Naive thymus-derived CD8-positive, alpha-beta T cell (primary cell): Measurements from ENCODE around the gene TBC1D22A. TPM values are rescaled to one million over a fixed set of nuclear protein-coding genes. Genes with fewer than 3 reads are reported as not detected.

ENCODE experiments used
- ATAC-seq, 2 donors: fragments of 150-1000 bp; cut with Tn5 transposase in 1 of 2; sonication (Bioruptor Pico), chemical (Tn5 transposase) in 1 of 2; 1 replicate in 1 of 2; 2 replicates in 1 of 2; pipeline ENCODE4 v1.10.0; 2021; ENCODE audit warnings: mild to moderate bottlenecking in 2 of 2, moderate library complexity in 2 of 2
- POLR2A ChIA-PET: fragments of 350-600 bp; sonication (Branson Sonifier 250); formaldehyde crosslinking; loops from one replicate; lab custom pipeline; 2021; ENCODE audit warnings: antibody characterized with exemption; lab: Charles Lee
- DNase-seq, 10 donors: peaks; one replicate each; pipeline versions ENCODE4 v3.0.0 to v3.0.0-alpha.2; 2020 to 2022
- H3K27ac Mint-ChIP-seq, 10 donors: one replicate each; pipeline ENCODE4 v1.8.0; 2020 to 2022; ENCODE audit warnings: mild to moderate bottlenecking in 10 of 10, mixed read lengths in 10 of 10, moderate library complexity in 4 of 10, inconsistent platforms in 1 of 10
- H3K27me3 Mint-ChIP-seq, 5 donors: one replicate each; pipeline ENCODE4 v1.8.0; 2021 to 2022; ENCODE audit warnings: mixed read lengths in 5 of 5
- H3K36me3 Mint-ChIP-seq, 3 donors: one replicate each; pipeline ENCODE4 v1.8.0; 2020 to 2022; ENCODE audit warnings: mixed read lengths in 3 of 3, mild to moderate bottlenecking in 2 of 3, inconsistent platforms in 1 of 3
- H3K4me1 Mint-ChIP-seq, 4 donors: one replicate each; pipeline ENCODE4 v1.8.0; 2021 to 2022; ENCODE audit warnings: mixed read lengths in 4 of 4
- H3K4me3 Mint-ChIP-seq, 10 donors: one replicate each; pipeline ENCODE4 v1.8.0; 2020 to 2022; ENCODE audit warnings: mild to moderate bottlenecking in 10 of 10, mixed read lengths in 10 of 10, moderate library complexity in 6 of 10, inconsistent platforms in 1 of 10
- H3K9me3 Mint-ChIP-seq, 9 donors: one replicate each; pipeline ENCODE4 v1.8.0; 2020 to 2022; ENCODE audit warnings: mixed read lengths in 9 of 9, mild to moderate bottlenecking in 3 of 9, inconsistent platforms in 1 of 9, moderate library complexity in 1 of 9
- polyA plus RNA-seq, 3 donors: library from polyadenylated mRNA; unstranded; fragments of 300-500 nt; fragmentation: Illumina TruSeq; gene quantifications; one replicate each; pipeline ENCODE4 v1.2.3, GENCODE V29; 2021
- total RNA-seq, 8 experiments: library from RNA in 2 of 8; stranded (reverse) in 2 of 8; gene quantifications; one replicate each; pipeline ENCODE4 v1.2.3 and lab custom pipeline; 2021 to 2026

The TBC1D22A gene
- total and polyA plus RNA-seq, 5 experiments from 2014 or later = 23.0 to 57.2 (median 24.6) TPM

GRCh38 chr22:47160141-47160541 lies 397.7 kb downstream of the TBC1D22A start:
- Mint-ChIP-seq H3K27me3 (no peaks in the 10 kb centered on the region), H3K4me1 (peaks cover 0 to 5% (median 1%) of the 10 kb centered on the region in 4 donors), H3K27ac (peak overlapping the region in 1 of 10 donors; percentile 18), H3K36me3 (peaks cover 0 to 9% (median 2%) of the 10 kb centered on the region in 3 donors), H3K4me3 (no peak overlapping the region), H3K9me3 (no peaks in the 10 kb centered on the region)
- ATAC-seq = no peak
- DNase-seq = no peak
- POLR2A ChIA-PET = no interaction called here

DNA sequence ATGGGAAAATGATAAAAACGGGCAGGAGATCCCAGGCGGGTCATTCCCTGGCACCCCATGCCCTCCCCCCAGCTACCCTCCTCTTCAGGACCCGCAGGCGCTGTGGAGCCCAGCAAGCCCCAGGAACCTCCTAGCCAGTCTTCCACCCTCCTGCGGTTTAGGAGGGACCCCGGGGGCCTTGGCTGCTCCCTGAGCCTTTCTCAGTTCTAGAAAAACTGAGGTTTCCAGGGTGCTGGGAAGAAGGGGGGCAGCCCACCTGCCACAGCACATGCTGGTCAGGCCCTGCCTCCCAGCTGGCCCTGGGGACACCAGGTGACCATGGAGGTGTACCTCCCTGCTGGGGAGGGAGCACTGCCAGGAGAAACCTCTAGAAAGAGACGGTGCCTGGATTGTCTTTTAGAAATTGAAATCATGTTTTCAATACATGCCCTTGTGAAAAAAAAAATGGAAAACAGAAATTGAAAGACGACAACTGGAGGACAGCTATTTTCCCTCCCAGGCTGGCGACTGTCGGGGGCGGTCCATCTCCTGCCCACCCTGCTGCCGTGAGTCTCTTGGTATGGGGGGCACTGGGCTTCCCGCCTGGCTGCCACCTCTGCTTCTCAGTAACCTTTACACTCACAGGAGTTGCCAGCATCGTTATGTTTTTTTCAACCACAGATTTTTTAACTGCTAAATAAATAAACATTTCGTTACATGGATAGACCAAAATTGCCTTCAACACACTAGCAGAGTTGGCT lies 398.5 kb downstream of the TBC1D22A start:
- no peaks in the 10 kb centered on the region for H3K27me3 Mint-ChIP-seq
- peak overlapping the region in 1 of 10 donors; percentile 33 for H3K27ac Mint-ChIP-seq
- no peaks in the 10 kb centered on the region for H3K9me3 Mint-ChIP-seq
- ATAC-seq = no peak
- H3K36me3 Mint-ChIP-seq = peaks cover 0 to 7% (median 3%) of the 10 kb centered on the region in 3 donors
- peaks cover 0 to 5% (median 2%) of the 10 kb centered on the region in 4 donors for H3K4me1 Mint-ChIP-seq
- POLR2A ChIA-PET = no interaction called here
- no peak overlapping the region for H3K4me3 Mint-ChIP-seq
- DNase-seq = peak in 1 of 10 donors; percentile 30

- peaks cover 0 to 5% (median 3%) of the 10 kb centered on the region in 4 donors for H3K4me1 Mint-ChIP-seq
- no peaks in the 10 kb centered on the region for H3K27me3 Mint-ChIP-seq
- H3K36me3 Mint-ChIP-seq = peaks cover 0 to 10% (median 5%) of the 10 kb centered on the region in 3 donors
- H3K27ac Mint-ChIP-seq = no peak overlapping the region
- ATAC-seq (no peak), DNase-seq (peak in 1 of 10 donors; percentile 8)
- H3K4me3 Mint-ChIP-seq = no peak overlapping the region
- H3K9me3 Mint-ChIP-seq = no peaks in the 10 kb centered on the region
- POLR2A ChIA-PET = no interaction called here
Observed at GRCh38 chr22:47161631-47162030, 399.2 kb downstream of the TBC1D22A start.

- DNase-seq = peak in 1 of 10 donors; percentile 41
- no peak overlapping the region for H3K27ac Mint-ChIP-seq
Observed at GRCh38 chr22:47162865-47163264, 400.4 kb downstream of the TBC1D22A start.

DNA sequence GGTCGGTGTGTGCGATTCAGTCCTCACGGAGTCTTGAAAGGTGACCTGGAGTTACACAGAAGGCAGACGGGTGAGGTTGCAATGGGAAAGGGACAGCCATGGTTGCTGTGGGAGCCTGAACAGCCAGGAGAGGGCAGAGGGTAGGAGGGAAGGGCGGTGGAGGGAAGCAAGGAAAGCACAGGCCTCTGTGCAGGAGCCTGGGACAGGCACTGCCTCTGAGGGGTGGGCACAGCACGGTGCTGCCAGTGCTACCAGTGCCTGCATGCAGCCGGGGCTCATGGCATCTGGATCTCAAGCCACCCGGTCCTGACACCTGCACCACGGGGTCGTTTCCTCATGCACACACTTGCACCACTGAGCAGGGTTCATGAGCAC lies 401.0 kb downstream of the TBC1D22A start:
- no peak for ATAC-seq
- Mint-ChIP-seq H3K4me1 (peaks cover 0 to 4% (median 3%) of the 10 kb centered on the region in 4 donors), H3K27ac (peak overlapping the region in 1 of 10 donors; percentile 67), H3K4me3 (no peak overlapping the region), H3K27me3 (no peaks in the 10 kb centered on the region), H3K36me3 (peaks cover 0 to 15% (median 15%) of the 10 kb centered on the region in 3 donors), H3K9me3 (no peaks in the 10 kb centered on the region)
- peak in 1 of 10 donors; percentile 52 for DNase-seq
- POLR2A ChIA-PET = no interaction called here

More at GRCh38 chr22:47162865-47163264, 400.4 kb downstream of the TBC1D22A start:
- H3K36me3 Mint-ChIP-seq = peaks cover 0 to 16% (median 13%) of the 10 kb centered on the region in 3 donors
- H3K9me3 Mint-ChIP-seq = no peaks in the 10 kb centered on the region
- peaks cover 0 to 5% (median 3%) of the 10 kb centered on the region in 4 donors for H3K4me1 Mint-ChIP-seq
- H3K4me3 Mint-ChIP-seq = no peak overlapping the region
- H3K27me3 Mint-ChIP-seq = no peaks in the 10 kb centered on the region
- POLR2A ChIA-PET = no interaction called here
- no peak for ATAC-seq

DNA sequence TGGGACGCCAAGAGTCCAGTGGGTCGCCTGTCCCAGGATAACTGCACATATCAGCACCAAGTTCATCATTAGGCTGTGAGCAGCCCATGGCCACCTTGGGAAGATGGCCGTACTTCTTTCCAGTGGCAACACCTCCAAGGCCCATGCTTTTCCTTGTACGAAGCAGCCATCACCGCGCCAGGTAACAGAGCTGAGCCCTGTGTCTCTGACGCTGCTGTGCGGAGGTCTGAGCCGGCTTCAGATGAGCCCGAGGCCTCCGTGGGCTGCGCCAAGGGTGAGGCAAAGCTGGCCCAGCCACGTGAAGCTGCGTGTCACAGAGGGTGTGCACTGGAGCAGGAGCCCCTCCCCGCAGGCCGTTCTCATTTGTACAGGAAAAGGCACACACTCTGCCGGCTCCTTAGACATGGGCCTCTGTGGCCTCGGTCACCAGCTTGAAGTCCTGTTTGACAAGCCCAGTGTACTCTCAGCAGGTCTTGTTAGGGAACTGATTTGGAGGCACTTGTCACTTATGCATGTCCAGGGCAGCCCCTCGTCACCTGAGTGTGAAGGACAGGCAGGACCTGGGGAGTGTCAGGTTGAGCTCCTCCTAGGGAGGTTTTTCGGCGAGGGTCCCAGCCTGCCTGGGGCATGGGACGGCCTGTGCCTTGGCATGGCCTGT lies 401.5 kb downstream of the TBC1D22A start:
- peaks cover 0 to 15% (median 15%) of the 10 kb centered on the region in 3 donors for H3K36me3 Mint-ChIP-seq
- peaks cover 0 to 4% (median 3%) of the 10 kb centered on the region in 4 donors for H3K4me1 Mint-ChIP-seq
- H3K9me3 Mint-ChIP-seq = no peaks in the 10 kb centered on the region
- no peaks in the 10 kb centered on the region for H3K27me3 Mint-ChIP-seq
- ATAC-seq = no peak
- H3K27ac Mint-ChIP-seq = peak overlapping the region in 1 of 10 donors; percentile 67
- POLR2A ChIA-PET = no interaction called here
- H3K4me3 Mint-ChIP-seq = no peak overlapping the region
- peak in 1 of 10 donors; percentile 35 for DNase-seq

- Mint-ChIP-seq H3K27ac (no peak overlapping the region), H3K36me3 (peaks cover 0 to 22% (median 18%) of the 10 kb centered on the region in 3 donors), H3K27me3 (no peaks in the 10 kb centered on the region), H3K9me3 (no peaks in the 10 kb centered on the region), H3K4me3 (no peak overlapping the region), H3K4me1 (peaks cover 0 to 4% (median 3%) of the 10 kb centered on the region in 4 donors)
- POLR2A ChIA-PET = no interaction called here
- DNase-seq (peak in 1 of 10 donors; percentile 42), ATAC-seq (no peak)
Observed at GRCh38 chr22:47164514-47165337, 402.3 kb downstream of the TBC1D22A start.

DNA sequence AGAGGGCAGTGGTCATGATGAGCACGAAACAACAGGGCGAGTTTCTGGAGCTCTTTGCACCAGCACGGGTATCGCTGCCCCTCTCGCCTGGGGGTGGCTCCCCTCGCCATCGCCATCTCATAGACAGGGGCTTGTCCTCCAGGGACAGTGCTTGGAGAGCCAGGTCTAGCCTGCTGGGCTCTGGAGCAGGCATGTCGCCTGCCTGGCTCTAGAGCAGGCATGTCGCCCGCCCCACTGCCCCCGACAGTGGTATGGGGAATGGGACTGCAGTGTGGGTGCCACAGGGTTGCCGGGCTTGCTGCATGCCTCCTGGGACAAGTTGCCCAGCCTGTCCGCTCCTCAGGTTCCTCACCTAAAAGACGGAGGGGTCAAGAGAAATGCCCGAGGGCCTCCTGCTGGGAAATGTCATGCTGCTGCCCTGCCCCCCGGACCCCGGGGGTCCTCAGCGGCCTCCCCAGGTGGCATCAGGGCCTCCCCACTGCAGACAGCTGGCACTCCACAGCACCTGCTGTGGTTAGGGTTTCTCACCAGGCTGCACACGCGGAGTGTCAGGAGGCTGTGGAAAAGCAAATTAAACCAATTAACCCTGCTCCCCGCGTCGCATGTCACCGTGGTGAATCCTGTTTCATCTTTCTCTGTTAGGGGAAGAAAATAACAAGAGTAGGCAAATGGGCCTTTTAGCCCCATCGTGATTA lies 403.0 kb downstream of the TBC1D22A start:
- Mint-ChIP-seq H3K27ac (no peak overlapping the region), H3K36me3 (peaks cover 0 to 27% (median 25%) of the 10 kb centered on the region in 3 donors)
- POLR2A ChIA-PET = no interaction called here

GRCh38 chr22:47166033-47166404 lies 403.6 kb downstream of the TBC1D22A start:
- ATAC-seq (no peak), DNase-seq (peak in 1 of 10 donors; percentile 9)
- H3K4me1 Mint-ChIP-seq = peaks cover 0 to 5% (median 3%) of the 10 kb centered on the region in 4 donors
- H3K27me3 Mint-ChIP-seq = no peaks in the 10 kb centered on the region
- peaks cover 0 to 27% (median 25%) of the 10 kb centered on the region in 3 donors for H3K36me3 Mint-ChIP-seq
- no peaks in the 10 kb centered on the region for H3K9me3 Mint-ChIP-seq
- H3K4me3 Mint-ChIP-seq = no peak overlapping the region
- peak overlapping the region in 1 of 10 donors; percentile 56 for H3K27ac Mint-ChIP-seq
- POLR2A ChIA-PET = no interaction called here

More for the DNA sequence above, 403.0 kb downstream of the TBC1D22A start:
- DNase-seq (peak in 1 of 10 donors; percentile 55), ATAC-seq (no peak)
- peaks cover 0 to 5% (median 3%) of the 10 kb centered on the region in 4 donors for H3K4me1 Mint-ChIP-seq
- no peaks in the 10 kb centered on the region for H3K27me3 Mint-ChIP-seq
- no peaks in the 10 kb centered on the region for H3K9me3 Mint-ChIP-seq
- no peak overlapping the region for H3K4me3 Mint-ChIP-seq

DNA sequence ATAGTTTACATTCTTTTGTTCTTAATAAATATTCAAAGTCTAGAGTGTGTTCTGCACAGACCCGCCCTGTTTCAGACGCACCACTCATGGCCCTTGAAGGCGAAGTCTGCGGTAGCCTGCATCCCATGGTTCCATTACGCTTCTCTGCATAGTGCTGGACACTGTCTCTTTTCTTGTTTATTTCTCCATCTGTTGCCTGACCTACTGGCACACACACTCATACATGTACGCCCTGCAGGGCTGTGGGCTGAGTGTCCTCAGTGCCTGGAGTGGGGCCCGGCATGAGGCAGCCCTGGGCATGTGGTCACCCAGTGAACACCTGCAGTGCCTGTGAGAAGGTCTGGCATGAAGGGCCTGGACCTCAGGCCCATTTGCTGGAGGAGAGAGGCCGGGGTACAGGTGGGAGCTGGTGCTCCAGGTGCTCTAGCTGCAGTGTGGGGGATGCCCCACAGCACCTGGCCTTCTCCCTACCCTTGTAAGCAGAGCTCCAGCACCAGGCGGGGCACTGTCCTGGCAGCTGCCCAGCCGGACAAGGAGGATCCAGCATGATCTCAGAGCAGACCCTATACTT lies 404.1 kb downstream of the TBC1D22A start:
- H3K9me3 Mint-ChIP-seq = no peaks in the 10 kb centered on the region
- no peak for ATAC-seq
- peak overlapping the region in 1 of 10 donors; percentile 26 for H3K4me3 Mint-ChIP-seq
- POLR2A ChIA-PET = no interaction called here
- peak in 1 of 10 donors; percentile 32 for DNase-seq
- no peaks in the 10 kb centered on the region for H3K27me3 Mint-ChIP-seq
- H3K36me3 Mint-ChIP-seq = peaks cover 0 to 27% (median 25%) of the 10 kb centered on the region in 3 donors
- H3K4me1 Mint-ChIP-seq = peaks cover 0 to 5% (median 3%) of the 10 kb centered on the region in 4 donors
- H3K27ac Mint-ChIP-seq = peak overlapping the region in 1 of 10 donors; percentile 78

DNA sequence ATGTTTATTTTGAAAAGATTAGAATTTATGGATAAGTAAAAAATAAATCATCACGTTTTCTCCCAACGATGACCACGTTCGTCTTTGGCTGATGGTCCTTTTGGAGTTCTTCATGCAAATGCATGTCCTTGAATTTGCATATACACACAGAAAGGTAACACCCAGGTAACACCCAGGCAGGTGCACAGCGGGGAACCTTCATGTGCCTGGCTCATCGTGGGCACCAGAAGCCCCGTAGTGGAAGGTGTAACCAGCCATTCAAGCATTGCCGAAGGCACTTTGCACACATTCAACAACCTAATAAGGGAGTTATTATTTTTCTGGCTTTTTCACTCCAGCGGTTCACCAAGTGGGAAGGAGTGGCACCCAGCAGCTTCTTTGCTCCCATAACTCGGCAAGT lies 404.6 kb downstream of the TBC1D22A start:
- no peak for DNase-seq
- POLR2A ChIA-PET = no interaction called here
- no peak for ATAC-seq
- no peaks in the 10 kb centered on the region for H3K27me3 Mint-ChIP-seq
- no peak overlapping the region for H3K27ac Mint-ChIP-seq
- H3K9me3 Mint-ChIP-seq = no peaks in the 10 kb centered on the region
- no peak overlapping the region for H3K4me3 Mint-ChIP-seq
- peaks cover 0 to 27% (median 25%) of the 10 kb centered on the region in 3 donors for H3K36me3 Mint-ChIP-seq
- peaks cover 0 to 5% (median 1%) of the 10 kb centered on the region in 4 donors for H3K4me1 Mint-ChIP-seq
